Cardiac muscle cell (in vitro differentiated cells and primary cell): ENCODE measurements around the gene NFATC2IP. TPM values are rescaled to one million over a fixed set of nuclear protein-coding genes. Genes with fewer than 3 reads are reported as not detected.

ENCODE experiments used
- DNase-seq, 2 donors: peaks; one replicate each; pipeline versions ENCODE4 v3.0.0 to v3.0.0-alpha.2; 2010 to 2017; ENCODE audit warnings: low read depth in 1 of 2, low spot score in 1 of 2
- H3K27ac ChIP-seq: fragments of 200-600 bp; sonication (generic); 2 replicates; pipeline ENCODE4 v1.5.1; 2016
- H3K27me3 ChIP-seq: fragments of 200-600 bp; sonication (generic); 2 replicates; pipeline ENCODE4 v1.6.0; 2016; ENCODE audit warnings: control low read depth
- H3K36me3 ChIP-seq: fragments of 200-600 bp; sonication (generic); 2 replicates; pipeline ENCODE4 v1.5.1; 2016; ENCODE audit warnings: control low read depth
- H3K4me1 ChIP-seq: fragments of 200-600 bp; sonication (generic); 2 replicates; pipeline ENCODE4 v1.8.1; 2017; ENCODE audit warnings: low read depth, mild to moderate bottlenecking, mixed run types
- H3K4me3 ChIP-seq: fragments of 200-600 bp; sonication (generic); 2 replicates; pipeline ENCODE4 v1.5.1; 2016; ENCODE audit warnings: mild to moderate bottlenecking
- H3K9me3 ChIP-seq: fragments of 200-600 bp; sonication (generic); 2 replicates; pipeline ENCODE4 v1.5.1; 2017; ENCODE audit warnings: low read depth, mild to moderate bottlenecking, control low read depth
- polyA plus RNA-seq: library from polyadenylated mRNA; unstranded; fragments of >200 nt; fragmentation: Nextera tagmentation; extraction: Ambion mirVana; gene quantifications from 2 replicates; pipeline ENCODE4 v1.2.1, GENCODE V29; 2016
- total RNA-seq: library from RNA; depleted of rRNA; stranded (reverse); fragments of >200 nt; gene quantifications from 2 replicates; pipeline ENCODE4 v1.2.3, GENCODE V29; 2016
- TF ChIP-seq, protein P1 (sequence below): IDR thresholded peaks from 2 replicates; pipeline ENCODE4 v1.5.1; 2012; ENCODE audit warnings: low read depth, mild to moderate bottlenecking, low read length

Gene NFATC2IP
- total and polyA plus RNA-seq, 2 experiments from 2014 or later: 46.5 to 71.6 TPM

DNA sequence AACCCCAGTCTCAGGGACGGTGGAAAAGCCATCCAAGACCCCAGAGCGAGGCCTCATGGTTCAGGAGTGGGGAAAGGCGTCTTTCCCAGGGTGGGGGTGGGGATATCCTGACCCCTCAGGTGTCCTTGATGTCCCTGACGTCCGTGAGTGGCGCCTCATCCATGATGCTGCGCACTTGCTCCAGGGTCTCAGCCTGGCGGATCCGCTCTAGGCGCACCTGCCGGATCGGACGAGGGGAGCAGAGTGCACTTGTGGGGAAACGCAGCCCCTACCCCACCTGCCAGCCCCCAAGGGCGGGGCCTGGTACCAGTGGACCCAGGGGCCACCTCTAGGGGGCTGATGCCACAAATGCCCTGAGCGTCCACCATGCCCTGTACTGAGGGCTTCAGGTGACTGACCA, 45.9 kb upstream of the NFATC2IP start:
- no peak overlapping the region for H3K4me3 ChIP-seq
- peaks cover 12% of the 10 kb centered on the region for H3K36me3 ChIP-seq
- H3K9me3 ChIP-seq: no peaks in the 10 kb centered on the region
- no peak for DNase-seq
- TF ChIP-seq, protein P1, sequence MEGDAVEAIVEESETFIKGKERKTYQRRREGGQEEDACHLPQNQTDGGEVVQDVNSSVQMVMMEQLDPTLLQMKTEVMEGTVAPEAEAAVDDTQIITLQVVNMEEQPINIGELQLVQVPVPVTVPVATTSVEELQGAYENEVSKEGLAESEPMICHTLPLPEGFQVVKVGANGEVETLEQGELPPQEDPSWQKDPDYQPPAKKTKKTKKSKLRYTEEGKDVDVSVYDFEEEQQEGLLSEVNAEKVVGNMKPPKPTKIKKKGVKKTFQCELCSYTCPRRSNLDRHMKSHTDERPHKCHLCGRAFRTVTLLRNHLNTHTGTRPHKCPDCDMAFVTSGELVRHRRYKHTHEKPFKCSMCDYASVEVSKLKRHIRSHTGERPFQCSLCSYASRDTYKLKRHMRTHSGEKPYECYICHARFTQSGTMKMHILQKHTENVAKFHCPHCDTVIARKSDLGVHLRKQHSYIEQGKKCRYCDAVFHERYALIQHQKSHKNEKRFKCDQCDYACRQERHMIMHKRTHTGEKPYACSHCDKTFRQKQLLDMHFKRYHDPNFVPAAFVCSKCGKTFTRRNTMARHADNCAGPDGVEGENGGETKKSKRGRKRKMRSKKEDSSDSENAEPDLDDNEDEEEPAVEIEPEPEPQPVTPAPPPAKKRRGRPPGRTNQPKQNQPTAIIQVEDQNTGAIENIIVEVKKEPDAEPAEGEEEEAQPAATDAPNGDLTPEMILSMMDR: no peak
- H3K4me1 ChIP-seq: no peaks in the 10 kb centered on the region
- H3K27me3 ChIP-seq: no peaks in the 10 kb centered on the region
- no peak overlapping the region for H3K27ac ChIP-seq

DNA sequence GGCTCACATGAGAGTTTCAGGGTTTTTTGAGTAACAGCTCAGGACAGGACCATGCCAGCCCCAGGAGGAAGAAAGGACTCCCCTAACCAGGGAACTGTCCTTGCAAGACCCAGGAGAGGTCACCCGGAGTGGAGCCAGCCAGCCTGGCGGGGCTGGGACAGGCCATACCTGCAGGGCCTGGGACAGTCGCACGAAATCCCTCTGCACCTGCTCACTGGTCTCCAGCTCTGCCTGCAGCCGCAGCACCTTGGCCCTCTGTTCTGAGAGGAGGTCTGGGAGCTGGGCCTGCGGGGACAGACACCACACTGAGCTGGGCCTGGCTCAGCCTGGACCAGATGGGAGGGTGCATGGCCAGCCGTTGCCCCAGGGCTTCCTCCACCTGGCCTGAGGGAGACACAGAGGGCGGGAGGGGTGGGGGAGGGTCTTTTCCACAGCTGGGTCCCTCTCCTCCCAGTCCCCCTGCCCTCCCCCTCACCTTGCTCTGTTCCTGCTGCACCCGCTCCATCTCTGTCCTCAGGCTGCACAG, 45.4 kb upstream of the NFATC2IP start:
- no peak overlapping the region for H3K27ac ChIP-seq
- H3K36me3 ChIP-seq: peaks cover 12% of the 10 kb centered on the region
- no peak for DNase-seq
- TF ChIP-seq, protein P1: no peak
- no peaks in the 10 kb centered on the region for H3K27me3 ChIP-seq
- H3K9me3 ChIP-seq: no peaks in the 10 kb centered on the region
- no peaks in the 10 kb centered on the region for H3K4me1 ChIP-seq
- no peak overlapping the region for H3K4me3 ChIP-seq

DNA sequence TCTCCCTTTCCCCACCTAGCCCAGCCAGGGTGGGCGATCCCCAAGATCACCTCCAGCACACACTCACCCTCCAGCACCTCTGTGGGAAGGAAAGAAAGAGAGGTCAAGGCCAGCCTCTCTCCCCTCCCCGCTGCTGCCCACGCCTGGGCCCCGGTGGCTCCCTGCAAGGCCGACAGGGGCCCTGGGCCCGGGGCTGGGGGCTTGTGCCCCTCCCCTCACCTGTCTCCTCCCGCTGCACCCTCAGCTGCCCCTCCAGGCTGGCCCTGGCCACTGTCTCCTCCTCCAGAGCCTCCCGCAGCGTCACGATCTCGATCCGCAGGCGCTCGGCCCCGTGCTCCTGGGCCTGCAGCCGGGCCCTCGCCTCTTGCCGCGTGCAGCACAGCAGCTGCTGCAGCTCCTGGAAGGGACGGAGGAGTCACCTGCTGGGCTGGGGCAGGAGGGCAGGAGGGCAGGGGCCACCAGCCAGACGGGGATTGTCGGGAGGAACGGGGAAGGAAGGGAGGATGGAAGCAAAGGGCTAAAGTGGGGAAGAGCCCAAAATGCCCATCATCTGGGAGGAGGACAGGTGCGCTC, 44.9 kb upstream of the NFATC2IP start:
- Histone ChIP-seq H3K4me1 (no peaks in the 10 kb centered on the region), H3K27me3 (no peaks in the 10 kb centered on the region), H3K9me3 (no peaks in the 10 kb centered on the region), H3K27ac (no peak overlapping the region), H3K4me3 (no peak overlapping the region), H3K36me3 (peaks cover 16% of the 10 kb centered on the region)
- TF ChIP-seq, protein P1: no peak
- DNase-seq: no peak

DNA sequence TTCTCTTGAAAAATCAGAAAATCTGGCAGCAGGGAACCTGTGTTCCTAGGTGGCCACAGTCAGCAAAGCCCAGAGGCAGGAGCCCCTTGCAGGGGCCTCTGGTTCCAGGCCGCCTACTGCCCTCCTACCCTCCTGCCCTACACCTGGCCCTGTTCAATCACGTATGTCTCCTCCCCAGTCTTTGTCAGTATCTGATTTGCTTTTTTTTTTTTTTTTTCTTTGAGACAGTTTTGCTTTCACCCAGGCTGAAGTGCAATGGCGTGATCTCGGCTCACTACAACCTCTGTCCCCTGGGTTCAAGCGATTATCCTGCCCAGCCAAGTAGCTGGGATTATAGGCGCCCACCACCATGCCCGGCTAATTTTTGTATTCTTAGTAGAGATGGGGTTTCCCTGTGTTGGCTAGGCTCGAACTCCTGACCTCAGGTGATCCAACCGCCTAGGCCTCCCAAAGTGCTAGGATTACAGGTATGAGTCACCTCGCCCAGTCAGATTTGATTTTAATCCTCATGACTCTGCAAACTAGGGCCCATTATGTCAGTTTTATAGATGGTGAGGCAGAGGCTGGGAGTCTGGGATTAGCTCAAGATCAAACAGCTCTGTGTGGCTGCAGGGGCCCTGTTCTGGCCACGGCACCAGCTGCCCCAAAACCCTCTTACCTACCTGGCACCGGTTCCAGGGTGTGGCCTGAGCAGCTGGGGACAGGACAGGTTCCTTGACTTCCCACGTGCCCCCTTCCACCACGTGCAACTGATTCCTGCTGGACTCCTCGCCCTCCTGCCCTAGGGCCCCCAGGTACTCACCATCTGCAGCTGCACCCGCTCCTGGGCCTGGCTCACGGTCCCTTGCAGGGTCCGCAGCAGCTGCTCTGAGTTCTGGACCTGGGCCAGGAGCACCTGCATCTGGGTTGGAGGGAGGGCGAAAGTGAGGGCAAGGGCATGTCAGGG, 40.4 kb upstream of the NFATC2IP start:
- DNase-seq: no peak
- Histone ChIP-seq H3K9me3 (no peaks in the 10 kb centered on the region), H3K4me3 (no peak overlapping the region), H3K4me1 (no peaks in the 10 kb centered on the region), H3K27ac (no peak overlapping the region), H3K36me3 (peaks cover 18% of the 10 kb centered on the region), H3K27me3 (no peaks in the 10 kb centered on the region)
- TF ChIP-seq, protein P1: no peak

DNA sequence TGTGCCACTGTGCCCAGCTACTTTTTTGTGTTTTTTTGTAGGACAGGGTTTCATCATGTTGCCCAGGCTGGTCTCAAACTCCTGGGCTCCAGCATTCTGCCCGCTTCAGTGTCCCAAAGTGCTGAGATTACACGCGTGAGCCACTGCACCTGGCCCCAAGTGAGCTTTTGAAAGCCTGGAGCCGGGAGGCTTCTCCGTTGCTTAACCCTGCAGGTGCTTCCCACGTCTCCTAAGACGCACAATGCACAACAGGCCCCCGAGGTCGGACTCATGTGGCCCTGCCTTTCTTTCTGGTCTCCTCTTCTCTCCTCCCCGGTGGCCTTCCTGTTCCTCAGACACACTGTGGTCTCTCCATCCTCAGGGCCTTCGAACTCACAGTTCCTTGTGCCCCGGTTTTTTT, 38.2 kb upstream of the NFATC2IP start:
- no peaks in the 10 kb centered on the region for H3K27me3 ChIP-seq
- peaks cover 18% of the 10 kb centered on the region for H3K36me3 ChIP-seq
- H3K4me3 ChIP-seq: no peak overlapping the region
- no peak for DNase-seq
- H3K27ac ChIP-seq: no peak overlapping the region
- TF ChIP-seq, protein P1: no peak
- H3K9me3 ChIP-seq: no peaks in the 10 kb centered on the region
- H3K4me1 ChIP-seq: no peaks in the 10 kb centered on the region
